HG02970 (cell line): Measurements from ENCODE around the gene EHD4.

Experiments used
- ATAC-seq: cut with Tn5 transposase; IDR thresholded peaks from one replicate; pipeline ENCODE4 v1.9.1; 2021; ENCODE audit warnings: mild to moderate bottlenecking, moderate library complexity, moderate number of reproducible peaks; ENCODE audit not compliant: unreplicated experiment, low FRiP score

EHD4 gene

DNA sequence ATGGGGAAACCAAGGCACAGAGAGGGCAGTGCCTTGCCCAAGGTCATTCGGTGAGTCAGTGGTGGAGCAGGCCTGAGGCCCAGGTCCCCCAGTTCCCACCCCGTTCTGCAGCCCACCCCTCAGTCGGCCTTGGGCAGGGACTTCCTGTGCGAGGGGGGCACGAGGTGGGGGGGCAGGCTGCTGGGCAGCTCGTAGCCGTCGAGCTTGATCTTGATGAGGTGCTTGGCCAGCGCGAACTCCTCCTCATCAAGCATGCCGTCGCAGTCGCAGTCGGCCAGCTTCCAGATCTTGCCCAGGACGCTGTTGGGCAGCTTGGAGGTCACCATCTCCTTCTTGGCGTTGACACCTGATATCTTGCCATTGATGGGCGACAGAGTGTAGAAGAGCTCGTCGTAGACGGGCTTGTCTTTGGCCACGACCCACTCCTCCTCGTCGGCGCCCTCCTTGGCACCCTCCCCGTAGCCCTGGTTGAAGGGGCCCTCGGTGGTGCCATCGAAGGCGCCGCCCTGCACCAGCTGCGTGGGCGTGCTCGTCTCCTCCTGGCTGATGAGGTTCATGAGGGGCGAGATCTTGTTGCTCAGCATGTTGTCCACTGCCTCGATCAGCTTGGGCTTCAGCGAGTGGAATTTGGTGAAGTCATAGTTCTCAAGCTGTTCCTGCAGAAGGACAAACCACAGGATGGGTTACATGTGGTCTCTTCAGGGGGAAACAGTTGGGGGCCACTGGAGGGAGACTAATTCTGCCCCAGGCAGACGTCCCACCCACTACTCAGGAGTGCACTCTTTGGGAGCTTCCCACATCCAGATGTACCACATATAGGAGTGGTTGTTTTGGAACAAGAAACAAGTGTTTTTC lies 71.6 kb downstream of the EHD4 start:
- no peak for ATAC-seq

DNA sequence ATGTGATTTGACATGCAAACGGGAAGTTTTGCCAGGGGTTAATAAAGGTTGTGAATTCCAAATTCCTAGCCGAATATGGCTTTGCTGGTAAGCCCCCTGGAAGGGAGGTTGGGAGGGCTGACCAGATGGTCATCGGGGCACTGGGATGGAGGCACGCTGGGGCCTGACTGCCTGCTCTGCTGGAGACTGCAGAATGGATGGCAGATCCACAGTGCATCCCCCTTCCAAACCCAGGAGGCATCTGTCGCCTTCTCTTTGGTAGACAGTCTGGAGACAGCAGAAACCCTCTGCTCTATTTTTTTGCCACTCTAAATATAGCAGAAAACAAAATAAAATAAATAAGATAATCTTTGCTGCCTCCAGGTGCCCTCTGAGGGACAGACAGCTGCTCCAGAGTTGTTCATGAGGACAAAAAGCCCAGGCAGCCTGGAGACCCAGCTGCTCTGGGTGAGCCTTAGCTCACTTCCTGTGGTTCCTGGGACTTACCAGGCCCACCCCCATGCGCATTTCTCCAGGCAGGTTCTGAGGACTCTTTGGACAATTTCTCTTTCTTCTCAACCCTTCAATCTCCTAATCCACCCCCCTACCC lies 72.4 kb downstream of the EHD4 start:
- no peak for ATAC-seq

DNA sequence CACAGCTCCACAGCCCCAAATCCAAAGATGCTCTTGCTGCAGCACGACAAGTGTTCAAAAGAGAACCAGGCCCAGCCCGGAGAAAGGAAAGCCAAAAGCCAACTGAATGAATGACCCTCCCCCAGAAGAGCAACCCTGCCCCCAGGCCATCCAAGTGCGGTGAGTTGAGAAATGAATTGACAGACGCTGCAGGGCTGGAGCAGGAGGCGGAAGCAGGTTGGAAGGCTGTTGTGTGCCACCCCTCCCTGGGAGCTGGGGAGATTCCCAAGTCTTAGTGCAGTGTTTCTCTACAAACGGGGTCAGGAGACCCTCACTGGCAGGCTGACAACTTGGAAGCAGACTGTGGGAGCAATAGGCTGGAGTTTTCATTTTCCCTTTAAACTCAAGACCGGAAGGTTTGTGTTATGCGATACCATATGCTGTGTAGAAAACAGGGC lies 75.0 kb downstream of the EHD4 start:
- ATAC-seq = no peak

GRCh38 chr15:41896566-41896965 lies 75.8 kb downstream of the EHD4 start:
- no peak for ATAC-seq

GRCh38 chr15:41895957-41896356 lies 76.4 kb downstream of the EHD4 start:
- ATAC-seq = no peak

- no peak for ATAC-seq
Observed at GRCh38 chr15:41895491-41895890, 76.9 kb downstream of the EHD4 start.

DNA sequence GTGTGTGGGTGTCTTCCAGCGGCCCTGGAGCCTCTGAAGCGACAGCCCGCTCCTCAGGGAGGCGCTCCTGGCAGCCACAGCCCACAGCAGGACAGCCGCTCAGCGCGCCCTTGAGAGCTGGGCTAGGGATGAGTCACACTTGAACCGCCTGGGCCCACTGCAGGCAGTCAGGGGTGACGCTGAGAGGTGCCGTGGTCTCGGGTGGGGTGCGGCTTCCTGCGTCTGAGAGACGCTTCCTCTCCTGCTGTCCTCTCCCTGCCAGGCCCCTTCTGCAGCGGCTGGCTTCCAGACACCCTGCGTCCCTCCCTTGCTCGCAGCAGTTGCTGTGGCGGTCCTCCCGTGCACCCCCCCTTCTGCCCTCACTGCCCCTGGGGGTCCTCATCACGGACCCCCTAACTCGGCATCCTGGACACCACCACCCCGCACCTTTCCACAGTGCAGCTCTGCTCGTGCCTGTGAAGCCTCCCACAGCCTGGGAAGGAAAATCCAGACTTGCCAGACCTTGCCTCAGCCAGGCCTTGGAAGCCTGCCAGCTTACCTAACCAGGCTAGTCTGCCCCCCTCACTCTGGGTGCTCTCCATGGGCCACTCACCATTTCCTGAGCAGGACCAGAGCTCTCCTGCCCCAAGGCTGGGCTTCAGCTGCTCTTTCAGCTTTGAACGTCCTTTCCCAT lies 77.4 kb downstream of the EHD4 start:
- no peak for ATAC-seq

GRCh38 chr15:41894251-41894790 lies 78.0 kb downstream of the EHD4 start:
- no peak for ATAC-seq

DNA sequence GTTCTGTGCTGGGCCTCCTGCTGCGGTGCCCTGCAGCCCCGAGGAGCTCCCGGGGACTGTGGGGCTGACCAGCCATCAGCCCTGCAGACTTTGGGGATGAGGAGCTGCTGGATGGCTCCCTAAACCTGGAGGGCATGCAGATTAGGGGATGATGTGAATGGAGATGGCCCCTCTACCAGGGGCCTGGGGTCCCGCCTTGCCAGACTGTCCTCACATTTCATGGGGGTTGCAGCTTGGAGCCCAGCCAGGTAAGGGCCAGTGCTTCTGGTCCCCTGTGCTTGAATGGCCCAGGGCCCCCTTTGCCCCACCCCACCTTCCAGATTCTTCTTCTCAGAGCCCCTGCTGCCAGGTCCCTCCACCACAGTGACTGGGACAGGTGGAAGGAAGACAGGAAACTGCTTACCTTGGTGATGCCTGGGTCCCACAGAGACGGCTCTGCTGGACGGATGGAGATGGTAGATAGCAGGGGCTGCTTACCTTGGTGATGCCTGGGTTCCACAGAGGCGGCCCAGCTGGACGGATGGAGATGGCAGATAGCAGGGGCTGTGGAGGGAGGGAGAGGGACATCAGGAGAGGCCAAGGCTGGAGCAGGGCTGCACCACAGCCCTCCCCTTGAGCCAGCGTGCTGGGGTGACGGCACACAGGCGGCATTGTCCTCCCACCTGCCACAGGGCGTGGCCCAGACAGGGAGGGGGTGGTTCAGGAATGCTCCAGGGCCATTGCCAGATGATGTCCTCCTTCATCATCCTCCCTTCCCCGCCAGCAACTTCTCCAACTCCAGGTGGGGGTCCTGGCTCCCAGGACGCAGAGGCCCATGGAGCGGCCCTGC lies 78.7 kb downstream of the EHD4 start, which contains the start of gene SPTBN5:
SPTBN5 (minus strand) TSS at position 632 of the 829 bp plus-strand sequence; CDS start at position 76, 556 bp downstream.
- ATAC-seq = no peak

GRCh38 chr15:41892621-41893421 lies 79.5 kb downstream of the EHD4 start:
- no peak for ATAC-seq

DNA sequence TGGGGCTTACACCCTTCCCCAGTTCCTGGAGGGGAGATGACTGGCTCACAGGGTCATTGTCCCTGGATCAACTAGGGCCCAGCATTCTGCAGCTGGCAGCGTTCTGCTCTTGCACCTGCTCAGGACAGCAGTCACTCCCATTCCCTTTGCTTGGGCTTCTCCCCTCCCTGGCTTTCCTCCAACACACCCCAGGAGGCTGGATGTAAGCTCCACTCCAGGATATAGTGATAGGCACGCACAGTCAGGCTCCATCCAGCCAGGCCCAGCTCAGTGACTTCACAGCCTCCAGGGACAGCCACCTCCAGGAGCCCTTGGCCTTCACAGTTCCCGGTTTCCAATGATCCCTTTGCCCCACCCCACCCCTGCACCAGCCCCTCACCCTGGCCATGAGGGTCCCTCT lies 80.4 kb downstream of the EHD4 start:
- no peak for ATAC-seq

- ATAC-seq = no peak
Observed at GRCh38 chr15:41891226-41891625, 81.1 kb downstream of the EHD4 start.

GRCh38 chr15:41890050-41890690 lies 82.2 kb downstream of the EHD4 start:
- no peak for ATAC-seq

- no peak for ATAC-seq
Observed at GRCh38 chr15:41888662-41889253, 83.6 kb downstream of the EHD4 start.

DNA sequence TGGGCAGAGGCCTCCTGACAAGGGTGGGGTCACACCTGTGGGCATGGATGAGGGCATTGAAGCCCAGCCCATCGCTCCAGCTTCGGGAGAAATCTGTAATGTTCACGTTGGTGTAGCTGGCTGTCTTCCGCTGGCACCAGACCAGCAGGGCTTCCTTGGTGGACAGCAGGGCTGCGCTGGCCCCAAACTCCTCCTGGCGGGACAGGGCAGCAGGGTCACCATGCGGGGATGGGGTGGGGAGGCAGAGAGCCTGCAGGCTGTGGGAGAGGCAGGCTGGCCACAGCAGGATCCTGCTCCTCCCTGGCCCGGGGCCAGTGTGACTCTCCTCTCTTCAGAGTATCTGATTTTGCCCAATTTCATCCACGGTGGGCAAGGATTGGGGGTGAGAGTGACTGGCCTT lies 84.5 kb downstream of the EHD4 start:
- ATAC-seq = no peak

- ATAC-seq = no peak
Observed at GRCh38 chr15:41887161-41887560, 85.2 kb downstream of the EHD4 start.

- no peak for ATAC-seq
Observed at GRCh38 chr15:41886741-41887140, 85.6 kb downstream of the EHD4 start.

GRCh38 chr15:41885841-41886240 lies 86.5 kb downstream of the EHD4 start:
- no peak for ATAC-seq

DNA sequence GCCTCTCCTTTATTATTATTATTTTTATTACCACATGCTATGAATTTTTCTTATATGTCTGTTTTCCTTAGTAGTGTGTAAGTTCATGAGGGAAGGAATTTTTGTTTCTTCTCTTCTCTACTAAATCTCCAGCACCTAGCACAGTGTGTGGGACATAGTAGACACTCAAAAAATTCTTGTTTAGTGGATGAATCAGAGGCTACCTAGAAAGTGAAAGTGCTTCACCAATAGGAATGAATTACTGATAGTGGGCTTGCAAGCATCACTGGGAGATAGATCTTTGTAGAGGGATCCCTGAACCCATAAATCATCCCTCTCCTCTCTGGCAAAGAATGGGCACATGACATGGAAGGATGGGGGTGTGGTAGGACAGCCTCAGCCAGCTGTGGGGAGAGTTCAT lies 87.0 kb downstream of the EHD4 start:
- no peak for ATAC-seq
